Measurements from ENCODE around the gene VEGFB.

Gene VEGFB

GRCh38 chr11:64224891-64225607, 9.3 kb upstream of the VEGFB start:
- no peak for DNase-seq
- peak overlapping the region; percentile 91 for H3K27ac ChIP-seq (ENCODE audit: low read length)
- peak overlapping the region; percentile 75 for H3K9ac ChIP-seq (ENCODE audit: low read depth, low read length)

GRCh38 chr11:64225608-64226506, 8.5 kb upstream of the VEGFB start, which contains the start of the genes NUDT22 and TRPT1:
NUDT22 (plus strand) TSS chr11:64226274; CDS start chr11:64226653, 379 bp downstream.
TRPT1 (minus strand) TSS chr11:64226186; CDS start chr11:64225860, 326 bp downstream.
- DNase-seq (peak; percentile 95), ATAC-seq (ENCODE audit: insufficient read depth, low read depth) (peak; percentile 73)
- H4K20me1 ChIP-seq (ENCODE audit: insufficient read depth, low read length) = peaks cover 7% of the 10 kb centered on the region
- H3K4me3 ChIP-seq (ENCODE audit: low read depth in 1 of 2, low read length in 2 of 2) = peak within 1 kb of the TSS; percentile 60 to 81
- TF ChIP-seq EZH2 (IDR thresholded peaks at IDR 0.05; ENCODE audit: borderline replicate concordance, low read depth, low read length, severe bottlenecking) = no peak
- TF ChIP-seq CTCF (IDR thresholded peaks at IDR 0.05; ENCODE audit: borderline replicate concordance, extremely low read depth, low read length, poor library complexity, severe bottlenecking) = peak; percentile 54
- H3K9me3 ChIP-seq (ENCODE audit: insufficient read depth, low read length, severe bottlenecking) = no peaks in the 10 kb centered on the region
- H3K27me3 ChIP-seq (ENCODE audit: insufficient read depth, low read length, poor library complexity) = no peaks in the 10 kb centered on the region
- peak within 1 kb of the TSS; percentile 84 for H2AFZ ChIP-seq (ENCODE audit: low read depth, low read length)
- H3K4me2 ChIP-seq (ENCODE audit: insufficient read depth, low read length) = peak within 1 kb of the TSS; percentile 96
- H3K36me3 ChIP-seq (ENCODE audit: insufficient read depth, low read length) = peaks cover 36% of the 10 kb centered on the region
- H3K9ac ChIP-seq (ENCODE audit: low read depth, low read length) = peak within 1 kb of the TSS; percentile 75
- H3K4me1 ChIP-seq (ENCODE audit: insufficient read depth, low read length) = peaks cover 57% of the 10 kb centered on the region
- peaks cover 37% of the 10 kb centered on the region for H3K79me2 ChIP-seq (ENCODE audit: insufficient read depth, low read length)
- peak within 1 kb of the TSS; percentile 91 for H3K27ac ChIP-seq (ENCODE audit: low read length)

More at GRCh38 chr11:64224891-64225607, 9.3 kb upstream of the VEGFB start:
- peaks cover 44% of the 10 kb centered on the region for H3K36me3 ChIP-seq (ENCODE audit: insufficient read depth, low read length)
- H3K4me3 ChIP-seq (ENCODE audit: low read depth in 1 of 2, low read length in 2 of 2) = peak overlapping the region; percentile 60 to 81
- no peaks in the 10 kb centered on the region for H3K27me3 ChIP-seq (ENCODE audit: insufficient read depth, low read length, poor library complexity)
- peak overlapping the region; percentile 84; the same call in 1 of the 2 replicates for H2AFZ ChIP-seq (ENCODE audit: low read depth, low read length)
- H3K79me2 ChIP-seq (ENCODE audit: insufficient read depth, low read length) = peaks cover 37% of the 10 kb centered on the region
- TF ChIP-seq EZH2 (IDR thresholded peaks at IDR 0.05; ENCODE audit: borderline replicate concordance, low read depth, low read length, severe bottlenecking) (no peak), CTCF (IDR thresholded peaks at IDR 0.05; ENCODE audit: borderline replicate concordance, extremely low read depth, low read length, poor library complexity, severe bottlenecking) (no peak)
- peaks cover 52% of the 10 kb centered on the region for H3K4me1 ChIP-seq (ENCODE audit: insufficient read depth, low read length)
- H4K20me1 ChIP-seq (ENCODE audit: insufficient read depth, low read length) = peaks cover 11% of the 10 kb centered on the region
- no peak for ATAC-seq (ENCODE audit: insufficient read depth, low read depth)
- H3K9me3 ChIP-seq (ENCODE audit: insufficient read depth, low read length, severe bottlenecking) = no peaks in the 10 kb centered on the region
- peak overlapping the region; percentile 96 for H3K4me2 ChIP-seq (ENCODE audit: insufficient read depth, low read length)

- peaks cover 37% of the 10 kb centered on the region for H3K79me2 ChIP-seq (ENCODE audit: insufficient read depth, low read length)
- H3K4me3 ChIP-seq (ENCODE audit: low read depth in 1 of 2, low read length in 2 of 2) = peak overlapping the region; percentile 60 to 81; a peak in 3 of 4 replicates
- H2AFZ ChIP-seq (ENCODE audit: low read depth, low read length) = peak overlapping the region; percentile 67
- TF ChIP-seq EZH2 (IDR thresholded peaks at IDR 0.05; ENCODE audit: borderline replicate concordance, low read depth, low read length, severe bottlenecking) = no peak
- TF ChIP-seq CTCF (IDR thresholded peaks at IDR 0.05; ENCODE audit: borderline replicate concordance, extremely low read depth, low read length, poor library complexity, severe bottlenecking) = no peak
- ATAC-seq (ENCODE audit: insufficient read depth, low read depth) (peak; percentile 54), DNase-seq (peak; percentile 79)
- H3K9me3 ChIP-seq (ENCODE audit: insufficient read depth, low read length, severe bottlenecking) = no peaks in the 10 kb centered on the region
- no peaks in the 10 kb centered on the region for H3K27me3 ChIP-seq (ENCODE audit: insufficient read depth, low read length, poor library complexity)
- H3K4me2 ChIP-seq (ENCODE audit: insufficient read depth, low read length) = peak overlapping the region; percentile 96
- H3K4me1 ChIP-seq (ENCODE audit: insufficient read depth, low read length) = peaks cover 63% of the 10 kb centered on the region
- peak overlapping the region; percentile 75 for H3K9ac ChIP-seq (ENCODE audit: low read depth, low read length)
- peak overlapping the region; percentile 81 for H3K27ac ChIP-seq (ENCODE audit: low read length)
- peaks cover 7% of the 10 kb centered on the region for H4K20me1 ChIP-seq (ENCODE audit: insufficient read depth, low read length)
- H3K36me3 ChIP-seq (ENCODE audit: insufficient read depth, low read length) = peaks cover 30% of the 10 kb centered on the region
Measured at GRCh38 chr11:64226507-64227051, 7.8 kb upstream of the VEGFB start.

All from DND-41 (cell line).